Spleen (tissue), 7 donors: ENCODE measurements around the gene RNF6.

Experiments
- POLR2A ChIP-seq, 3 donors: fragments of 450-650 bp; IDR thresholded peaks; one replicate each; pipeline ENCODE4 v1.5.1; 2017; ENCODE audit warnings: antibody characterized with exemption in 3 of 3, mild to moderate bottlenecking in 1 of 3
- TF ChIP-seq, protein P1 (sequence below), 11 experiments: fragments of 200-600 bp in 7 of 11; fragments of 450-650 bp in 4 of 11; sonication (generic) in 4 of 11; IDR thresholded peaks in 8 of 11; conservative IDR thresholded peaks in 3 of 11; 1 replicate in 7 of 11; 2 replicates in 4 of 11; pipeline versions ENCODE4 v1.4.0 to v1.8.0; 2016 to 2021; ENCODE audit warnings: antibody characterized with exemption in 11 of 11, inconsistent platforms in 4 of 11, mild to moderate bottlenecking in 1 of 11
- donor health status: DM: no; HTN: no; CAD: no; lungs with moderate emphysema.
- donor health status: DM: no; HTN: no; CAD: no.
- donor health status: DM: no; HTN: no; CAD: no.

DNA sequence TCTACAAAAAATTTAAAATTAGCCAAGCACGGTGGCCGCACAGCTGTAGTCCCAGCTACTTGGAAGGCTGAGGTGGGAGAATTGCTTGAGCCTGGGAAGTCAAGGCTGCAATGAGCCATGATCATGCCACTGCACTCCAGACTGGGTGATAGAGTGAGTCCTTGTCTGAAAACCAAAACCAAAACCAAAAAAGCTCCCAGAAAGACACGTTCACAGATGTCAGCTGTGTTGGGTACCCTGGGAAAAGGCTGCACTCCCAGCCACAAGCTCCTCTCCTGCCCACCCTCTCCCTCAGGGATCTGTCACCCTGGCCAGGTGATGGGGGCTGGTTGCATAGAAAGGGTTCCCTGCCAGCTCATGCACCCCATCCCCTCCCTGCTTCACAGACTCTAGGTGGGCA lies 53.3 kb downstream of the RNF6 start:
- TF ChIP-seq, protein P1, sequence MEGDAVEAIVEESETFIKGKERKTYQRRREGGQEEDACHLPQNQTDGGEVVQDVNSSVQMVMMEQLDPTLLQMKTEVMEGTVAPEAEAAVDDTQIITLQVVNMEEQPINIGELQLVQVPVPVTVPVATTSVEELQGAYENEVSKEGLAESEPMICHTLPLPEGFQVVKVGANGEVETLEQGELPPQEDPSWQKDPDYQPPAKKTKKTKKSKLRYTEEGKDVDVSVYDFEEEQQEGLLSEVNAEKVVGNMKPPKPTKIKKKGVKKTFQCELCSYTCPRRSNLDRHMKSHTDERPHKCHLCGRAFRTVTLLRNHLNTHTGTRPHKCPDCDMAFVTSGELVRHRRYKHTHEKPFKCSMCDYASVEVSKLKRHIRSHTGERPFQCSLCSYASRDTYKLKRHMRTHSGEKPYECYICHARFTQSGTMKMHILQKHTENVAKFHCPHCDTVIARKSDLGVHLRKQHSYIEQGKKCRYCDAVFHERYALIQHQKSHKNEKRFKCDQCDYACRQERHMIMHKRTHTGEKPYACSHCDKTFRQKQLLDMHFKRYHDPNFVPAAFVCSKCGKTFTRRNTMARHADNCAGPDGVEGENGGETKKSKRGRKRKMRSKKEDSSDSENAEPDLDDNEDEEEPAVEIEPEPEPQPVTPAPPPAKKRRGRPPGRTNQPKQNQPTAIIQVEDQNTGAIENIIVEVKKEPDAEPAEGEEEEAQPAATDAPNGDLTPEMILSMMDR (IDR thresholded peaks at IDR 0.05 in 8 of 11, conservative IDR thresholded peaks at IDR 0.05 in 3 of 11): no peak
- no peak for TF ChIP-seq POLR2A (IDR thresholded peaks at IDR 0.05)
